NCI-H2081 treated with DMSO at 0.1 percent for 48 hours (cell line): ENCODE results near the gene GINS3.

Experiments used
- DNase-seq: peaks from one replicate; lab custom pipeline; 2025; lab: John Stamatoyannopoulos, UW

GINS3 gene

DNA sequence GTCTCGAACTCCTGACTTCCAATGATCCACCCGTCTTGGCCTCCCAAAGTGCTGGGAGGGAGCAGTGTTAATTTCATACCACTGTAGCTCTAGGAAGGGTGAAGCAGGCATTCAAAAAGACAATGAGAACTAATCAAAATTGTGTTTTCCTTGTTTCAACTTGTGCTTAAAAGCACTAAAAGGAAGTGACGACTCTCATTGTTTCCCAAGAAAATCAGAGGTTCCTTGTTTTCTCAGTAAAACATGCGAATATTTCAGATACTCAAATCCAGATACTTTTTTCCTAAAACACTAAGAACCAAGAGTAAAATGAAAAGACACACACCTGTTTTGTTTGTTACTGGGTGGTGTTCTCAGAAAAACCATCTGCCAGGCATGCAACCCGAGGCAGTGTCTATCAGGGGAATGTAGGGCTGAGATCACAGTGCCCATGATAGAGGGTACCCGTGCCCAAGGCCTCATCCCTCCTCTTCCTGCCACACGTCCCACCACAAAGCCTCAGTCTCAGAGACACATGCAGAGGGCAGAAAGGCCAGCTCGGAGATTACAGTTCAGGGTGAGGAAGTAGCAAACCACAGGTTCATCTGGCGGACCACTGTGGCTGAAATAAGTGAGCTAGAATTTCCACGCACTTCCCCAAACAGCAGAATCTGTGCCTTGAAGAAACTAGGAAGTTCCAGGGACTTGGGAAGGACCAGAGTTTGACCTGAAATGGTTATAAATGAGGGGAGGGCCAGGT is 33.7 kb downstream of the GINS3 start:
- DNase-seq, result no peak

GRCh38 chr16:58426966-58427365 is 34.7 kb downstream of the GINS3 start:
- DNase-seq, result no peak

DNA sequence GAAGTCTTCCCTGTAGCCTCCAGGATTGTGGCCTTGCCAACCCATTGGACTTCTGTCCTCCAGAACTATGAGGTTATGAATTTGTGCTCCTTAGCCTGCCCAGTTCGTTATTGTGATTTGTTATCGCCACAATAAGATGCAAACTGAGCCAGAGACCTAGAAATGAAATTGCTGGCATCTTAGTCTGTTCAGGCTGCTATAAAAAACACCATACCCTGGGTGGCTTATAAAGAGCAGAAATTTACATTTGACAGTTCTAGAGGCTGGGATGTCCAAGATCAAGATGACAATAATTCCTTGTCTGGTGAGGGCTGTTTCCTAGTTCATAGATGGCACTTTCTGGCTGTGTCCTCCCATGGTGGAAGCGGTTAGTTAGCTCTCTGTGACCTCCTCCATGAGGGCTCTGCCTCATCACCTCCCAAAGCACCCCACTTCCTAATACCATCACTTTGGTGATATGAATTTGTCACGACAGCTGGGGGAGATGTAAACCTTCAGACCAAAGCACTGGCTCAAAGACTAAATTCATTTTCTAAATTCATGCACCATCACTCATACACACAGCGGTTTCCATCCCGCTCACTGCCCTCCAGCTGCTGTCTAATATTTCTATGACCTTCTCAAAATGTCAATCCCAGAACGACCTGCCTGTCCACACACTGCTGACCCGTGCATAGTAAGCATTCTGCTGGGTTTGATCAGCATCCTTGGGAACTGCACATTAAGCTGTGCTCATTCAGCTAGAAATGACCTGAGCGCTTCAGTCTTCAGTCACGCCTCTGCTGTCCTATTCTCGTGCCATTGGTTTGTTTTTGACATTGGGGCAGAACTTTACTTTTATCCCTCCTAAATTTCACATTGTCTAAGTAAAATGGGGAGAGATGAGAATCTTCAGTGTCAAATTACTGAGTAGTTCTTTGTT is 36.6 kb downstream of the GINS3 start:
- DNase-seq, result no peak

GRCh38 chr16:58430718-58431117 is 38.4 kb downstream of the GINS3 start:
- no peak for DNase-seq

GRCh38 chr16:58433569-58433951 is 41.3 kb downstream of the GINS3 start:
- no peak for DNase-seq

DNA sequence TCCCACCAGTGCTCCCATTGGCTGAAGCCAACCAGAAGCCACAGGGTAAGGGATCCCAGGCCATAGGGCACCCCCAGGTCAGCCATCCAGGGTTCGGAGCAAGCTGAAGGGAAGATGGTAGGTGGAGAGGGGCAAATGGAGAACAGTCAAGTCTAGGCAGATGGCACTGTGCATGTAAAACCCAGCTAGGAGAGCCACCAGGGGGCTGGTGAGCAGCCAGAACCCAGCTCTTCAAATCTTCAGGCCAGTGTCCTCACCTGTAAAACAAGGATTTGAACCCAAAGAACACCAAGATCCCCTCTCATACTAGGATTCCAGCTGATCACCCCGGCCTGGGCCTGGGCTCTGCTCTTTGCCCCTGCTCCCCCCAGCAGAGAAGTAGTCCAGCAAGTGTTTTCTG is 43.5 kb downstream of the GINS3 start:
- no peak for DNase-seq

GRCh38 chr16:58440131-58440530 is 47.9 kb downstream of the GINS3 start:
- DNase-seq, result no peak

GRCh38 chr16:58442547-58442946 is 50.3 kb downstream of the GINS3 start:
- DNase-seq, result no peak

GRCh38 chr16:58443783-58444182 is 51.5 kb downstream of the GINS3 start:
- no peak for DNase-seq

GRCh38 chr16:58444265-58444664 is 52.0 kb downstream of the GINS3 start:
- DNase-seq, result no peak

GRCh38 chr16:58448890-58449289 is 56.6 kb downstream of the GINS3 start:
- no peak for DNase-seq

DNA sequence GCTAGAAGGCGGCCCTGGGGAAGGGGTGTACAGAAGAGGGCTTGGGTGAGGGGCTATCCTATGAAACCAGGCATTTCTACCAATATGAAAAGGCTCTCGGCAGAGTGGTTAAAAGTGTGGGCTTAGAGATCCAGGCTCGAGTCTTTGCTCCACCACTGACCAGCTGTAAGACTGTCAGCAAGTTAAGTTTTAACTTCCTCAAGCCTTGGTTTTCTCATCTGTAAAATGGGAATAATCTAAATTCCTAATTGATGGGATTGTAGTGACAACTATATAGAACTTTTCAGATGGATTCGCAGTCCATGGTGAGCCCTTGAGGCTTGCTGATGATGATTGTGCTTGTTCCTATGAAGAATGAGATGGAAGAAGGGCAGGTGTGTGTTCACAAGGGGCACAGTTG is 57.0 kb downstream of the GINS3 start:
- DNase-seq, result no peak

- no peak for DNase-seq
Measured at GRCh38 chr16:58449768-58450167, 57.5 kb downstream of the GINS3 start.

DNA sequence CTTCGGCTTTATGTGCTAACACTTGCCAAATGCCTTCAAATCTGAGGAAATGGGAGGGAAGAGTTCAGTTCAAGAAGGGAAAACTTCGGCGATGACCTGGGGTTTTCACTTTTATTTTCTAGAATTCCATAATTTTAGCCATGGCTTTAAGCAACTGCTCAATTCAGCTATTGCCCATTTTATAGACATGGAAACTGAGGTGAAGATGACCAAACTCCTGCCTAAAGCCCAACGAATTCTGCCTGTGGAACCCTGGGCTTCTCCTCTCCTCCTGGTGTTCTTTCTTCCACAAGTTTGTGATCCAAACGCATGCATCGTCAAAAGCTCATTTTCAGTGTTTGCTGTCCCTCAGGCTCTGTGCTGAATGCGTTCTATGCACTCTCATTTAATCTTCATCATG is 58.3 kb downstream of the GINS3 start:
- DNase-seq, result no peak

- no peak for DNase-seq
Measured at GRCh38 chr16:58451265-58451689, 59.0 kb downstream of the GINS3 start.

DNA sequence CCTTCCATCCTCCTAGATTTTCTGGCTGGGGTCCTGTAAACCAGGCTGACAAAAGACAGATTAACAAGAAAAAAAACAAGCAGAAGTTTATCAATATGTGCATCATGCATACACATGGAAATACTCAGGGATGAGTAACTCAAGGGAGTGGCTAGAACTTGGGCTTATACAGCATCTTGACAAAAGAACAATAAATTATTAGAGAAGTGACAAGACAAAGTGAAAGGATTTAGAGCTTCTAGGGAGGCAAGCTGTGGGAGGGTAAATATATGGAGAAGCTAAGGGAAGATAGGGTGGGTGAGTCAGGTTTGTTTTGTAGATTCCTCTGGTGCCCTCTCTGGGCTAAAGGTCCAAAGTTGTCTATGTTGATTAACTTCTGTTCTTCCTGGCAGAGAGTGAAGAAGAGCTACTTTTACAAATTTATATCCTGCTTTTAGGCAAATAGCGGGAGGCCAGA is 59.7 kb downstream of the GINS3 start:
- no peak for DNase-seq

DNA sequence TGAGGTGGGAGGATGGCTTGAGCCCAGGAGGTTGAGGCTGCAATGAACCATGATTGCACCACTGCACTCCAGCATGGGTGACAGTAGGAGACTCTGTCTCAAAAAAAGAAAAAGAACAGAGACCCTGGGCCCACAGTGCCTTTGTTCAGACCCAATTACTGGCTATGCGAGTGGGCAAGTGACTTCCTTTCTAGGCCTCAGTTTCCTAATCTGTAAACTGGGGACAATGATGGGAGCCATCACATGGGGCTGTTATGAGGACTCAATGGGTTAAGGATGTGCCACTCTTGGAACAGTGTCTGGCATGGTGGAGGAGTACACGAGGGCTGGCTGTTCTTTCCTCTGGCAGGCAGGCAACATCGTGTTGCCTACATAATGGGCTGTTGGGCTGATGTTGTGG is 60.4 kb downstream of the GINS3 start:
- no peak for DNase-seq

- no peak for DNase-seq
Measured at GRCh38 chr16:58454178-58454577, 61.9 kb downstream of the GINS3 start.

- no peak for DNase-seq
Measured at GRCh38 chr16:58454856-58455255, 62.6 kb downstream of the GINS3 start.
